GM23338 (cell line): ENCODE measurements around the gene NRDE2. TPM values are rescaled to one million over a fixed set of nuclear protein-coding genes. Genes with fewer than 3 reads are reported as not detected.

Source experiments
- ATAC-seq: fragments of 200-7000 bp; cut with Tn5 transposase; 3 replicates; pipeline ENCODE4 v1.9.1; 2020
- DNase-seq: peaks from one replicate; pipeline ENCODE4 v3.0.0-alpha.2; 2015; ENCODE audit warnings: low spot score
- H2AFZ ChIP-seq: fragments of 200-600 bp; sonication (generic); 2 replicates; pipeline ENCODE4 v1.8.0; 2016; ENCODE audit warnings: antibody characterized with exemption, mild to moderate bottlenecking, moderate library complexity
- H3F3A ChIP-seq: fragments of 200-600 bp; sonication (generic); replicated peaks from 2 replicates; pipeline ENCODE4 v1.8.0; 2017; ENCODE audit warnings: antibody characterized with exemption, mixed run types, low read depth
- H3K27ac ChIP-seq: fragments of 200-600 bp; sonication (generic); 2 replicates; pipeline ENCODE4 v1.6.1; 2016; ENCODE audit warnings: low read depth
- H3K27me3 ChIP-seq: fragments of 200-600 bp; sonication (generic); 2 replicates; pipeline ENCODE4 v1.8.0; 2016; ENCODE audit warnings: mild to moderate bottlenecking, mixed run types, moderate library complexity; ENCODE audit not compliant: insufficient read depth
- H3K36me3 ChIP-seq: fragments of 200-600 bp; sonication (generic); 2 replicates; pipeline ENCODE4 v1.8.0; 2016; ENCODE audit warnings: mild to moderate bottlenecking; ENCODE audit not compliant: insufficient read depth
- H3K4me1 ChIP-seq: fragments of 200-600 bp; sonication (generic); 2 replicates; pipeline ENCODE4 v1.8.0; 2016; ENCODE audit warnings: mild to moderate bottlenecking, moderate library complexity; ENCODE audit not compliant: insufficient read depth
- H3K4me2 ChIP-seq: fragments of 200-600 bp; sonication (generic); 2 replicates; pipeline ENCODE4 v1.7.1; 2017; ENCODE audit warnings: mixed run types
- H3K4me3 ChIP-seq: fragments of 200-600 bp; sonication (generic); 2 replicates; pipeline ENCODE4 v1.6.1; 2016; ENCODE audit warnings: mixed run types
- H3K79me2 ChIP-seq: fragments of 200-600 bp; sonication (generic); replicated peaks from 2 replicates; pipeline ENCODE4 v1.8.0; 2017; ENCODE audit warnings: mild to moderate bottlenecking; ENCODE audit not compliant: insufficient read depth
- H3K9me2 ChIP-seq: fragments of 200-600 bp; sonication (generic); 2 replicates; pipeline ENCODE4 v1.8.0; 2017; ENCODE audit not compliant: insufficient read depth
- H4K20me1 ChIP-seq: fragments of 200-600 bp; sonication (generic); replicated peaks from 2 replicates; pipeline ENCODE4 v1.8.0; 2017; ENCODE audit warnings: mild to moderate bottlenecking; ENCODE audit not compliant: insufficient read depth
- H3K27ac Mint-ChIP-seq: 2 replicates; pipeline ENCODE4 v1.8.0; 2020; ENCODE audit warnings: inconsistent platforms, mild to moderate bottlenecking, moderate library complexity, mixed read lengths
- H3K27me3 Mint-ChIP-seq: 3 replicates; pipeline ENCODE4 v1.8.0; 2022; ENCODE audit warnings: low read depth, mild to moderate bottlenecking, moderate library complexity, mixed read lengths, inconsistent platforms; ENCODE audit not compliant: insufficient read depth, poor library complexity
- H3K36me3 Mint-ChIP-seq: 3 replicates; pipeline ENCODE4 v1.8.0; 2021; ENCODE audit warnings: low read depth, mild to moderate bottlenecking, inconsistent platforms, moderate library complexity, mixed read lengths
- H3K4me1 Mint-ChIP-seq: 3 replicates; pipeline ENCODE4 v1.8.0; 2020; ENCODE audit warnings: mild to moderate bottlenecking, inconsistent platforms, mixed read lengths
- H3K4me3 Mint-ChIP-seq: 3 replicates; pipeline ENCODE4 v1.8.0; 2021; ENCODE audit warnings: moderate library complexity, mild to moderate bottlenecking, inconsistent platforms, mixed read lengths
- H3K9me3 Mint-ChIP-seq: 3 replicates; pipeline ENCODE4 v1.8.0; 2020; ENCODE audit warnings: moderate library complexity, mild to moderate bottlenecking, inconsistent platforms, mixed read lengths
- CREB1 ChIP-seq: fragments of 250-450 bp; sonication (Bioruptor Pico); IDR thresholded peaks from 2 replicates; pipeline ENCODE4 v1.5.0; 2020; ENCODE audit warnings: low read depth, mild to moderate bottlenecking, moderate library complexity
- EZH2 ChIP-seq: fragments of 200-600 bp; sonication (generic); IDR thresholded peaks from one replicate; pipeline ENCODE4 v1.8.0; 2017; ENCODE audit warnings: antibody characterized with exemption, mild to moderate bottlenecking, low read depth; ENCODE audit not compliant: unreplicated experiment
- EZH2phosphoT487 ChIP-seq: fragments of 200-600 bp; sonication (generic); IDR thresholded peaks from one replicate; pipeline ENCODE4 v1.8.1; 2018; ENCODE audit warnings: antibody characterized with exemption; ENCODE audit not compliant: unreplicated experiment
- JUNB ChIP-seq: IDR thresholded peaks from one replicate; pipeline ENCODE4 v1.6.1; 2016; ENCODE audit warnings: antibody characterized with exemption; ENCODE audit not compliant: unreplicated experiment
- NANOG ChIP-seq: IDR thresholded peaks from 2 replicates; pipeline ENCODE4 v1.6.1; 2016; ENCODE audit warnings: antibody characterized with exemption, borderline replicate concordance
- POLR2AphosphoS5 ChIP-seq: IDR thresholded peaks from 2 replicates; pipeline ENCODE4 v1.6.1; 2016; ENCODE audit warnings: antibody characterized with exemption, low read depth
- STAT1 ChIP-seq: IDR thresholded peaks from one replicate; pipeline ENCODE4 v1.6.1; 2016; ENCODE audit warnings: antibody characterized with exemption; ENCODE audit not compliant: unreplicated experiment
- ZNF114 ChIP-seq: fragments of 250-450 bp; sonication (Bioruptor Pico); IDR thresholded peaks from 2 replicates; pipeline ENCODE4 v1.5.0; 2020; ENCODE audit warnings: mild to moderate bottlenecking, moderate library complexity
- ZNF331 ChIP-seq: fragments of 250-450 bp; sonication (Bioruptor Pico); IDR thresholded peaks from 2 replicates; pipeline ENCODE4 v1.5.0; 2020; ENCODE audit warnings: low read depth, mild to moderate bottlenecking, moderate library complexity
- polyA plus RNA-seq: library from polyadenylated mRNA; unstranded; fragments of >200 nt; fragmentation: Nextera tagmentation; extraction: Ambion mirVana; gene quantifications from 2 replicates; pipeline ENCODE4 v1.2.1, GENCODE V29; 2016
- total RNA-seq: library from RNA; depleted of rRNA; stranded (reverse); fragments of >200 nt; shearing (Covaris generic); gene quantifications from 2 replicates; pipeline ENCODE4 v1.2.3, GENCODE V29; 2014
- TF ChIP-seq, protein P1 (sequence below): IDR thresholded peaks from one replicate; pipeline ENCODE4 v1.6.1; 2018; ENCODE audit warnings: antibody characterized with exemption; ENCODE audit not compliant: unreplicated experiment
- TF ChIP-seq, protein P2 (sequence below): fragments of 250-450 bp; sonication (Bioruptor Pico); IDR thresholded peaks from 2 replicates; pipeline ENCODE4 v1.5.0; 2020; ENCODE audit warnings: mild to moderate bottlenecking, moderate library complexity
- TF ChIP-seq, protein P3 (sequence below): IDR thresholded peaks from 2 replicates; pipeline ENCODE4 v1.6.1; 2016; ENCODE audit warnings: antibody characterized with exemption
- TF ChIP-seq, protein P4 (sequence below), 2 experiments: fragments of 200-600 bp in 1 of 2; sonication (generic) in 1 of 2; conservative IDR thresholded peaks; 2 replicates each; pipeline versions ENCODE4 v1.5.1 to v1.6.1; 2016 to 2017; ENCODE audit warnings: antibody characterized with exemption in 2 of 2, low read depth in 2 of 2, mild to moderate bottlenecking in 2 of 2, moderate library complexity in 1 of 2

The NRDE2 gene
- total and polyA plus RNA-seq, 2 experiments from 2014 or later, result 9.8 to 20.6 TPM

DNA sequence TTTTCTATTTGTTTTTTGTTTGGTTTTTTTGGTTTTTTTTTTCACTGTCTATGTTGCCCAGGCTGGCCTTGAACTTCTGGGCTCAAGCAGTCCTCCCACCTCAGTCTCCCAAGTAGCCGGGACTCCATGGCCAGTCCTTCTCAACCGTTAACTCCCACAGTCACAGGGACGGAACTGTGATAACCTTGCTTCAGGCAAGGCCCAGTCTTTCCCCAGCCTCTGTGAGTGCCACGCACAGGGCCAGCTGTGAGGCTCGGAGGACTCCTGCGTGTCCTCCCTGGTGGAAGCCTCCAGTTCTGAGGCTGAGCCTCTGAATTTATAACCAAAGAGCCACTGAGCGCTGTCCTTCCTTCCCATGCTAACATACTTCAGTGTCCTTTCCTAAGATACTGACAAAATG, 51.6 kb downstream of the NRDE2 start:
- Histone ChIP-seq H3K79me2 (no peaks in the 10 kb centered on the region), H3K4me3 (no peak overlapping the region), H3K9me2 (no peaks in the 10 kb centered on the region), H3K27ac (no peak overlapping the region), H4K20me1 (no peaks in the 10 kb centered on the region), H3K27me3 (no peaks in the 10 kb centered on the region), H3K4me1 (no peaks in the 10 kb centered on the region), H2AFZ (no peak overlapping the region), H3K36me3 (no peaks in the 10 kb centered on the region), H3K4me2 (no peak overlapping the region), H3F3A (no peaks in the 10 kb centered on the region)
- no peak overlapping the region for H3K27ac Mint-ChIP-seq
- H3K36me3 Mint-ChIP-seq, result peaks cover 2% of the 10 kb centered on the region; the same call in 2 of the 3 replicates
- TF ChIP-seq, protein P1, sequence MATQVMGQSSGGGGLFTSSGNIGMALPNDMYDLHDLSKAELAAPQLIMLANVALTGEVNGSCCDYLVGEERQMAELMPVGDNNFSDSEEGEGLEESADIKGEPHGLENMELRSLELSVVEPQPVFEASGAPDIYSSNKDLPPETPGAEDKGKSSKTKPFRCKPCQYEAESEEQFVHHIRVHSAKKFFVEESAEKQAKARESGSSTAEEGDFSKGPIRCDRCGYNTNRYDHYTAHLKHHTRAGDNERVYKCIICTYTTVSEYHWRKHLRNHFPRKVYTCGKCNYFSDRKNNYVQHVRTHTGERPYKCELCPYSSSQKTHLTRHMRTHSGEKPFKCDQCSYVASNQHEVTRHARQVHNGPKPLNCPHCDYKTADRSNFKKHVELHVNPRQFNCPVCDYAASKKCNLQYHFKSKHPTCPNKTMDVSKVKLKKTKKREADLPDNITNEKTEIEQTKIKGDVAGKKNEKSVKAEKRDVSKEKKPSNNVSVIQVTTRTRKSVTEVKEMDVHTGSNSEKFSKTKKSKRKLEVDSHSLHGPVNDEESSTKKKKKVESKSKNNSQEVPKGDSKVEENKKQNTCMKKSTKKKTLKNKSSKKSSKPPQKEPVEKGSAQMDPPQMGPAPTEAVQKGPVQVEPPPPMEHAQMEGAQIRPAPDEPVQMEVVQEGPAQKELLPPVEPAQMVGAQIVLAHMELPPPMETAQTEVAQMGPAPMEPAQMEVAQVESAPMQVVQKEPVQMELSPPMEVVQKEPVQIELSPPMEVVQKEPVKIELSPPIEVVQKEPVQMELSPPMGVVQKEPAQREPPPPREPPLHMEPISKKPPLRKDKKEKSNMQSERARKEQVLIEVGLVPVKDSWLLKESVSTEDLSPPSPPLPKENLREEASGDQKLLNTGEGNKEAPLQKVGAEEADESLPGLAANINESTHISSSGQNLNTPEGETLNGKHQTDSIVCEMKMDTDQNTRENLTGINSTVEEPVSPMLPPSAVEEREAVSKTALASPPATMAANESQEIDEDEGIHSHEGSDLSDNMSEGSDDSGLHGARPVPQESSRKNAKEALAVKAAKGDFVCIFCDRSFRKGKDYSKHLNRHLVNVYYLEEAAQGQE, result no peak
- TF ChIP-seq ZNF114 (CRISPR knock-in tag) (no peak), EZH2 (no peak), JUNB (no peak), ZNF331 (CRISPR knock-in tag) (no peak), CREB1 (CRISPR knock-in tag) (no peak), STAT1 (no peak), POLR2AphosphoS5 (no peak), EZH2phosphoT487 (no peak), NANOG (no peak)
- TF ChIP-seq, protein P2, sequence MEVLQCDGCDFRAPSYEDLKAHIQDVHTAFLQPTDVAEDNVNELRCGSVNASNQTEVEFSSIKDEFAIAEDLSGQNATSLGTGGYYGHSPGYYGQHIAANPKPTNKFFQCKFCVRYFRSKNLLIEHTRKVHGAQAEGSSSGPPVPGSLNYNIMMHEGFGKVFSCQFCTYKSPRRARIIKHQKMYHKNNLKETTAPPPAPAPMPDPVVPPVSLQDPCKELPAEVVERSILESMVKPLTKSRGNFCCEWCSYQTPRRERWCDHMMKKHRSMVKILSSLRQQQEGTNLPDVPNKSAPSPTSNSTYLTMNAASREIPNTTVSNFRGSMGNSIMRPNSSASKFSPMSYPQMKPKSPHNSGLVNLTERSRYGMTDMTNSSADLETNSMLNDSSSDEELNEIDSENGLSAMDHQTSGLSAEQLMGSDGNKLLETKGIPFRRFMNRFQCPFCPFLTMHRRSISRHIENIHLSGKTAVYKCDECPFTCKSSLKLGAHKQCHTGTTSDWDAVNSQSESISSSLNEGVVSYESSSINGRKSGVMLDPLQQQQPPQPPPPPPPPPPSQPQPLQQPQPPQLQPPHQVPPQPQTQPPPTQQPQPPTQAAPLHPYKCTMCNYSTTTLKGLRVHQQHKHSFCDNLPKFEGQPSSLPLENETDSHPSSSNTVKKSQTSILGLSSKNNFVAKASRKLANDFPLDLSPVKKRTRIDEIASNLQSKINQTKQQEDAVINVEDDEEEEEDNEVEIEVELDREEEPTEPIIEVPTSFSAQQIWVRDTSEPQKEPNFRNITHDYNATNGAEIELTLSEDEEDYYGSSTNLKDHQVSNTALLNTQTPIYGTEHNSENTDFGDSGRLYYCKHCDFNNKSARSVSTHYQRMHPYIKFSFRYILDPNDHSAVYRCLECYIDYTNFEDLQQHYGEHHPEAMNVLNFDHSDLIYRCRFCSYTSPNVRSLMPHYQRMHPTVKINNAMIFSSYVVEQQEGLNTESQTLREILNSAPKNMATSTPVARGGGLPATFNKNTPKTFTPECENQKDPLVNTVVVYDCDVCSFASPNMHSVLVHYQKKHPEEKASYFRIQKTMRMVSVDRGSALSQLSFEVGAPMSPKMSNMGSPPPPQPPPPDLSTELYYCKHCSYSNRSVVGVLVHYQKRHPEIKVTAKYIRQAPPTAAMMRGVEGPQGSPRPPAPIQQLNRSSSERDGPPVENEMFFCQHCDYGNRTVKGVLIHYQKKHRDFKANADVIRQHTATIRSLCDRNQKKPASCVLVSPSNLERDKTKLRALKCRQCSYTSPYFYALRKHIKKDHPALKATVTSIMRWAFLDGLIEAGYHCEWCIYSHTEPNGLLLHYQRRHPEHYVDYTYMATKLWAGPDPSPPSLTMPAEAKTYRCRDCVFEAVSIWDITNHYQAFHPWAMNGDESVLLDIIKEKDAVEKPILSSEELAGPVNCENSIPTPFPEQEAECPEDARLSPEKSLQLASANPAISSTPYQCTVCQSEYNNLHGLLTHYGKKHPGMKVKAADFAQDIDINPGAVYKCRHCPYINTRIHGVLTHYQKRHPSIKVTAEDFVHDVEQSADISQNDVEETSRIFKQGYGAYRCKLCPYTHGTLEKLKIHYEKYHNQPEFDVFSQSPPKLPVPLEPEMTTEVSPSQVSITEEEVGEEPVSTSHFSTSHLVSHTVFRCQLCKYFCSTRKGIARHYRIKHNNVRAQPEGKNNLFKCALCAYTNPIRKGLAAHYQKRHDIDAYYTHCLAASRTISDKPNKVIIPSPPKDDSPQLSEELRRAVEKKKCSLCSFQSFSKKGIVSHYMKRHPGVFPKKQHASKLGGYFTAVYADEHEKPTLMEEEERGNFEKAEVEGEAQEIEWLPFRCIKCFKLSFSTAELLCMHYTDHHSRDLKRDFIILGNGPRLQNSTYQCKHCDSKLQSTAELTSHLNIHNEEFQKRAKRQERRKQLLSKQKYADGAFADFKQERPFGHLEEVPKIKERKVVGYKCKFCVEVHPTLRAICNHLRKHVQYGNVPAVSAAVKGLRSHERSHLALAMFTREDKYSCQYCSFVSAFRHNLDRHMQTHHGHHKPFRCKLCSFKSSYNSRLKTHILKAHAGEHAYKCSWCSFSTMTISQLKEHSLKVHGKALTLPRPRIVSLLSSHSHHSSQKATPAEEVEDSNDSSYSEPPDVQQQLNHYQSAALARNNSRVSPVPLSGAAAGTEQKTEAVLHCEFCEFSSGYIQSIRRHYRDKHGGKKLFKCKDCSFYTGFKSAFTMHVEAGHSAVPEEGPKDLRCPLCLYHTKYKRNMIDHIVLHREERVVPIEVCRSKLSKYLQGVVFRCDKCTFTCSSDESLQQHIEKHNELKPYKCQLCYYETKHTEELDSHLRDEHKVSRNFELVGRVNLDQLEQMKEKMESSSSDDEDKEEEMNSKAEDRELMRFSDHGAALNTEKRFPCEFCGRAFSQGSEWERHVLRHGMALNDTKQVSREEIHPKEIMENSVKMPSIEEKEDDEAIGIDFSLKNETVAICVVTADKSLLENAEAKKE (CRISPR knock-in tag), result no peak
- TF ChIP-seq, protein P3, sequence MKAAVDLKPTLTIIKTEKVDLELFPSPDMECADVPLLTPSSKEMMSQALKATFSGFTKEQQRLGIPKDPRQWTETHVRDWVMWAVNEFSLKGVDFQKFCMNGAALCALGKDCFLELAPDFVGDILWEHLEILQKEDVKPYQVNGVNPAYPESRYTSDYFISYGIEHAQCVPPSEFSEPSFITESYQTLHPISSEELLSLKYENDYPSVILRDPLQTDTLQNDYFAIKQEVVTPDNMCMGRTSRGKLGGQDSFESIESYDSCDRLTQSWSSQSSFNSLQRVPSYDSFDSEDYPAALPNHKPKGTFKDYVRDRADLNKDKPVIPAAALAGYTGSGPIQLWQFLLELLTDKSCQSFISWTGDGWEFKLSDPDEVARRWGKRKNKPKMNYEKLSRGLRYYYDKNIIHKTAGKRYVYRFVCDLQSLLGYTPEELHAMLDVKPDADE, result no peak
- TF ChIP-seq, protein P4, sequence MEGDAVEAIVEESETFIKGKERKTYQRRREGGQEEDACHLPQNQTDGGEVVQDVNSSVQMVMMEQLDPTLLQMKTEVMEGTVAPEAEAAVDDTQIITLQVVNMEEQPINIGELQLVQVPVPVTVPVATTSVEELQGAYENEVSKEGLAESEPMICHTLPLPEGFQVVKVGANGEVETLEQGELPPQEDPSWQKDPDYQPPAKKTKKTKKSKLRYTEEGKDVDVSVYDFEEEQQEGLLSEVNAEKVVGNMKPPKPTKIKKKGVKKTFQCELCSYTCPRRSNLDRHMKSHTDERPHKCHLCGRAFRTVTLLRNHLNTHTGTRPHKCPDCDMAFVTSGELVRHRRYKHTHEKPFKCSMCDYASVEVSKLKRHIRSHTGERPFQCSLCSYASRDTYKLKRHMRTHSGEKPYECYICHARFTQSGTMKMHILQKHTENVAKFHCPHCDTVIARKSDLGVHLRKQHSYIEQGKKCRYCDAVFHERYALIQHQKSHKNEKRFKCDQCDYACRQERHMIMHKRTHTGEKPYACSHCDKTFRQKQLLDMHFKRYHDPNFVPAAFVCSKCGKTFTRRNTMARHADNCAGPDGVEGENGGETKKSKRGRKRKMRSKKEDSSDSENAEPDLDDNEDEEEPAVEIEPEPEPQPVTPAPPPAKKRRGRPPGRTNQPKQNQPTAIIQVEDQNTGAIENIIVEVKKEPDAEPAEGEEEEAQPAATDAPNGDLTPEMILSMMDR (conservative IDR thresholded peaks at IDR 0.05; ENCODE audit: low read depth in 2 of 2), result no peak
- no peak overlapping the region for H3K4me3 Mint-ChIP-seq
- peaks cover 7% of the 10 kb centered on the region for H3K27me3 Mint-ChIP-seq
- no peaks in the 10 kb centered on the region for H3K4me1 Mint-ChIP-seq
- no peaks in the 10 kb centered on the region for H3K9me3 Mint-ChIP-seq
- ATAC-seq (no peak), DNase-seq (no peak)
